ENCODE data around the gene CREB3L2.

- no peak for TF ChIP-seq CTCF (IDR thresholded peaks at IDR 0.05)
- TF ChIP-seq EZH2 (IDR thresholded peaks at IDR 0.05; ENCODE audit: borderline replicate concordance, insufficient read depth, low read depth, low read length, poor library complexity, severe bottlenecking): no peak
Measured at GRCh38 chr7:137871170-137871915, 130.5 kb downstream of the CREB3L2 start.

Measured in B cell (primary cell).